Transverse colon (tissue), 3 donors: ENCODE results near the gene MUSTN1.

Source experiments
- CTCF ChIP-seq, 5 experiments: fragments of 200-600 bp in 3 of 5; fragments of 450-650 bp in 2 of 5; sonication (generic) in 3 of 5; IDR thresholded peaks; 1 replicate in 2 of 5; 2 replicates in 3 of 5; pipeline ENCODE4 v1.5.1; 2016 to 2017; ENCODE audit warnings: antibody characterized with exemption in 5 of 5, inconsistent platforms in 3 of 5, mild to moderate bottlenecking in 2 of 5, moderate library complexity in 1 of 5
- EP300 ChIP-seq: sonication (generic); formaldehyde crosslinking; IDR thresholded peaks from one replicate; pipeline ENCODE4 v1.6.1; 2017; ENCODE audit warnings: antibody characterized with exemption, low read depth
- POLR2A ChIP-seq: fragments of 450-650 bp; IDR thresholded peaks from one replicate; pipeline ENCODE4 v1.6.1; 2016; ENCODE audit warnings: antibody characterized with exemption, mild to moderate bottlenecking, moderate library complexity

GRCh38 chr3:52798376-52798977 lies 36.3 kb downstream of the MUSTN1 start:
- no peak for TF ChIP-seq CTCF (IDR thresholded peaks at IDR 0.05)
- no peak for TF ChIP-seq EP300
- TF ChIP-seq POLR2A: no peak
